AG04450 (cell line): ENCODE data around the gene NRROS. TPM values are rescaled to one million over a fixed set of nuclear protein-coding genes. Genes with fewer than 3 reads are reported as not detected.
"Not testable (repeated sequence)": the region's sequence is repeated elsewhere in the genome, so short reads cannot be mapped to it uniquely, and the experiment has no call there.

ENCODE experiments used
- CTCF ChIA-PET: fragments of 300-600, 350-600 bp; formaldehyde crosslinking; extraction: SDS; loops from one replicate; lab custom pipeline; 2022; ENCODE audit warnings: antibody characterized with exemption, inconsistent platforms; lab: Charles Lee
- POLR2A ChIA-PET: fragments of 350-600 bp; formaldehyde crosslinking; extraction: SDS; loops from one replicate; lab custom pipeline; 2021; ENCODE audit warnings: antibody characterized with exemption, inconsistent platforms; lab: Yijun Ruan, JAX
- DNase-seq: peaks from one replicate; pipeline ENCODE4 v3.0.0-alpha.2; 2011; ENCODE audit warnings: low read depth, low spot score
- H3K27ac ChIP-seq: one replicate; pipeline ENCODE4 v1.5.1; 2012; ENCODE audit warnings: low read depth, low read length, control low read depth
- H3K27me3 ChIP-seq: one replicate; pipeline ENCODE4 v1.6.0; 2012; ENCODE audit warnings: low read length; ENCODE audit not compliant: control insufficient read depth, insufficient read depth
- H3K4me3 ChIP-seq: 2 replicates; pipeline ENCODE4 v1.5.1; 2011; ENCODE audit warnings: mild to moderate bottlenecking, low read depth, low read length, control low read depth
- H3K9me3 ChIP-seq: 2 replicates; pipeline ENCODE4 v1.5.1; 2012; ENCODE audit warnings: low read length; ENCODE audit not compliant: control insufficient read depth, insufficient read depth
- polyA plus RNA-seq: library from polyadenylated mRNA; depleted of rRNA; stranded (reverse); fragments of >200 nt; gene quantifications from 2 replicates; pipeline ENCODE4 v1.2.3, GENCODE V29; 2011
- TF ChIP-seq, protein P1 (sequence below): IDR thresholded peaks from 2 replicates; pipeline ENCODE4 v1.5.1; 2011; ENCODE audit warnings: low read depth, low read length, control low read depth, inconsistent platforms

NRROS gene
- polyA plus RNA-seq, 1 experiment, result 0.11 TPM

DNA sequence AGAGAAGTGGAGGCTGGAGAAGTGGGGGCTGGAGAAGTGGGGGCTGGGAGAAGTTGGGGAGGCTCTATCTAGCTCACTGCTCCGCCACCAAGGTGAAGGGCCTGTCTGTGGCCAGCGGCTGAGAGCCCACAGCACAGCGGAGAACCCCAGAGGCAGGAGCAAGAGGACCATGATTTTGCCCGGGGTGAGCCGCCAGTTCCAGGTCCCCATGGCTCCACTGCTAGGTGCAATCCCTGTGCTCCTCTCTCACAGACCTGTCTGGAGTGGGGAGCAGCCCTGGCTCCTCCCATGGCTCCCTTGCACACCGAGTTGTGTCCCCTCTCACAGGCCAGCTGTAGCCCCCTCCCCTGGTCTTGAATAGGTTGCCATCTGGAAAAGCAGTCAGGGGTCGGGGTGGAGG is 4.7 kb upstream of the NRROS start:
- CTCF ChIA-PET, result interaction anchor here (1.0 kb wide), 1 partner anchor 26 kb away, joined by 4 read pairs; no protein-coding TSS in a partner anchor
- TF ChIP-seq, protein P1, sequence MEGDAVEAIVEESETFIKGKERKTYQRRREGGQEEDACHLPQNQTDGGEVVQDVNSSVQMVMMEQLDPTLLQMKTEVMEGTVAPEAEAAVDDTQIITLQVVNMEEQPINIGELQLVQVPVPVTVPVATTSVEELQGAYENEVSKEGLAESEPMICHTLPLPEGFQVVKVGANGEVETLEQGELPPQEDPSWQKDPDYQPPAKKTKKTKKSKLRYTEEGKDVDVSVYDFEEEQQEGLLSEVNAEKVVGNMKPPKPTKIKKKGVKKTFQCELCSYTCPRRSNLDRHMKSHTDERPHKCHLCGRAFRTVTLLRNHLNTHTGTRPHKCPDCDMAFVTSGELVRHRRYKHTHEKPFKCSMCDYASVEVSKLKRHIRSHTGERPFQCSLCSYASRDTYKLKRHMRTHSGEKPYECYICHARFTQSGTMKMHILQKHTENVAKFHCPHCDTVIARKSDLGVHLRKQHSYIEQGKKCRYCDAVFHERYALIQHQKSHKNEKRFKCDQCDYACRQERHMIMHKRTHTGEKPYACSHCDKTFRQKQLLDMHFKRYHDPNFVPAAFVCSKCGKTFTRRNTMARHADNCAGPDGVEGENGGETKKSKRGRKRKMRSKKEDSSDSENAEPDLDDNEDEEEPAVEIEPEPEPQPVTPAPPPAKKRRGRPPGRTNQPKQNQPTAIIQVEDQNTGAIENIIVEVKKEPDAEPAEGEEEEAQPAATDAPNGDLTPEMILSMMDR, result no peak
- POLR2A ChIA-PET, result no interaction called here

DNA sequence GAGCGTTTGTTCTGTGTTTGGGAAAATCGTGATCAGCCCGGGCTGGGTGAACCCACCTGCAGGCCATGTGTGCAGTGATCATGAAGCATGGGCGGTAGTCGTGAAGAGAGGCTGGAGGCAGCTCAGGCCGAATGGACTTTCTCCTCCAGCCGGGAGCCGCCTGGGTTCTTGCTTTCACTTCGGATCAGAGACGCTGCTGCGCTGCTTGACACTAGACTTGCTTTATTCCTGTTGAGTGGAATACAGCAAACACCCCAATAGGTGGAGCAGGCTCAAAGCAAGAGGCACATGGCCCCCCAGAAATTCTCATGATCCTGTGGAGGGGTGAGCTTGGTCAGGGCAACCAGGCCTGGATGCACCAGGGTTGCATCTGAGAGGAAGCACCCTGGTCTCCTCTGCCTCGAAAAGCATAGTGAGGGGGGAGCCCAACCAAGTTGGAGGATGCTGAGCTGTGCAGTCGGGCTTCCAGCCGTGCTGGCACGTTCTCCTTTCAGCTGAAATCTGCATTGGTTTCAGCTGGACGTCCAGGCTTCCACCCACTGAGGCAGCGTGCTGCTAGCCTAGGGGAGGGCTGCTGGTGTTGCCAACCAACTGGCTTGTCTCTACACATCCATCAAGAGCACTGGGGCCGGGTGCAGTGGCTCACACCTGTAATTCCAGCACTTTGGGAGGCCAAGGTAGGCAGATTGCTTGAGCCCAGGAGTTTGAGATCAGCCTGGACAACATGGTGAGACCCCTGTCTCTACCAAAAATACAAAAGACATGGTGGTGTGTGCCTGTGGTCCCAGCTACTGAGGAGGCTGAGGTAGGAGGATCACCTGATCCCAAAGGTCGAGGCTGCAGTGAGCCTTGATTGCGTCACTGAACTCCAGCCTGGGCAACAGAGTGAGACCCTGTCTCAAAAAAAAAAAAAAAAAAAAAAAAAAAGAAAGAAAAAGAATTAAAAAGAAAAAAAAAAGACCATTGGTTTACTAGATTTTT is 2.8 kb upstream of the NRROS start:
- Histone ChIP-seq H3K27ac (no peak overlapping the region), H3K27me3 (peaks cover 25% of the 10 kb centered on the region), H3K4me3 (no peak overlapping the region), H3K9me3 (no peaks in the 10 kb centered on the region; the same call in 1 of the 2 replicates)
- TF ChIP-seq, protein P1, result no peak
- ChIA-PET POLR2A (no interaction called here), CTCF (interaction anchor here (0.6 to 0.7 kb wide), 2 partner anchors 31 to 197 kb away, joined by 5 read pairs; no protein-coding TSS in a partner anchor)
- no peak for DNase-seq

More for the DNA sequence above, 4.7 kb upstream of the NRROS start:
- H3K4me3 ChIP-seq, result no peak overlapping the region
- H3K27me3 ChIP-seq, result peaks cover 18% of the 10 kb centered on the region
- no peak for DNase-seq
- H3K27ac ChIP-seq, result no peak overlapping the region
- H3K9me3 ChIP-seq, result no peaks in the 10 kb centered on the region; the same call in 1 of the 2 replicates

DNA sequence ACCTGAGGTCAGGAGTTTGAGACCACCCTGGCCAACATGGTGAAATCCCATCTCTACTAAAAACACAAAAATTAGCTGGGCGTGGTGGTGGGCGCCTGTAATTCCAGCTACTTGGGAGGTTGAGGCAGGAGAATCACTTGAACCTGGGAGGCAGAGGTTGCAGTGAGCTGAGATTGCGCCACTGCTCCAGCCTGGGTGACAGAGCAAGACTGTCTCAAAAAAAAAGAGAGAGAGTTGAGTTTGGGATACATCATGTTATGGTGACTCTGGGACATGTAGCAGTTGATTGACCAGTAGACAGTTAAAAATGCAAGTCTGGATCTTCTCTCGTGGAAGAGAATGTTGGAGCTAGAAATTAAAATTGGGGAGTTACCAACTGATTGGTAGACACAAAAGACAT is 1.6 kb upstream of the NRROS start:
- DNase-seq, H3K4me3 ChIP-seq, H3K9me3 ChIP-seq, H3K27ac ChIP-seq, POLR2A ChIA-PET: not testable (repeated sequence)
- peaks cover 28% of the 10 kb centered on the region for H3K27me3 ChIP-seq
- CTCF ChIA-PET, result interaction anchor here (0.8 to 1.1 kb wide), 2 partner anchors 47 to 109 kb away, joined by 3 to 4 read pairs; no protein-coding TSS in a partner anchor

DNA sequence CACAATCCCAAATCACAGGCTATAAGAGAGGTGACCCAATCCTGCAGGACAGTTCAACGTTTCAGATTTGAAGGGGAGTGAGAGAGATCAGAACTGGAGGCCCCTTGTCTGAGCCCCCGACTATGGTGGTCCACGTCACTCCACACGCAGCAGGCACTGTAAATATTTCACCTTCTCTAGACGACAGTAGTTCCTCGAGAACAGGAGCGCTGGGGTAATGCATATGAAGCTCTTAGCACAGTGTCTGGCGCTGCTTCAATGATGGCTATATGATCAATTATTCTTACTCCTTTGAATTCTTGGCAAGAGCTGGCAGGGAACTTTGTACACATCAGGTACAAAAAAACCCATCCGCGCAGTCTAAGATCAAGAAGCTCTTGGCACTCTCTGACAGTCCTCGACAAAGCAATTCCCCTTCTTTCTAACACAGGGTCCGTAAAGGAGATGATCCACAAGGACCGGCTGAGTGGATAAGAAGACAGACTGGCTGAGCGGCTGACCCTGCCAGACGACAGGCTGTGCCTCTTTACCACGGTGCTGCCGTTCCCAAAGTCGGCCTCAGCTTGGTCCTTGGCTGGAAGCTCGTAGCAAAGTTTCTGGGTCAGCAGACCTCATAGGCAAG is 522 bp upstream of the NRROS start:
- ChIA-PET POLR2A (no interaction called here), CTCF (interaction anchor here (0.5 to 1.1 kb wide), 4 partner anchors 10 to 46 kb away, joined by 3 to 5 read pairs (median 4); no protein-coding TSS in a partner anchor)
- no peak for DNase-seq
- H3K27ac ChIP-seq, result no peak overlapping the region
- H3K4me3 ChIP-seq, result peak overlapping the region; percentile 49
- H3K9me3 ChIP-seq, result no peaks in the 10 kb centered on the region
- TF ChIP-seq, protein P1, result no peak
- peaks cover 32% of the 10 kb centered on the region for H3K27me3 ChIP-seq

DNA sequence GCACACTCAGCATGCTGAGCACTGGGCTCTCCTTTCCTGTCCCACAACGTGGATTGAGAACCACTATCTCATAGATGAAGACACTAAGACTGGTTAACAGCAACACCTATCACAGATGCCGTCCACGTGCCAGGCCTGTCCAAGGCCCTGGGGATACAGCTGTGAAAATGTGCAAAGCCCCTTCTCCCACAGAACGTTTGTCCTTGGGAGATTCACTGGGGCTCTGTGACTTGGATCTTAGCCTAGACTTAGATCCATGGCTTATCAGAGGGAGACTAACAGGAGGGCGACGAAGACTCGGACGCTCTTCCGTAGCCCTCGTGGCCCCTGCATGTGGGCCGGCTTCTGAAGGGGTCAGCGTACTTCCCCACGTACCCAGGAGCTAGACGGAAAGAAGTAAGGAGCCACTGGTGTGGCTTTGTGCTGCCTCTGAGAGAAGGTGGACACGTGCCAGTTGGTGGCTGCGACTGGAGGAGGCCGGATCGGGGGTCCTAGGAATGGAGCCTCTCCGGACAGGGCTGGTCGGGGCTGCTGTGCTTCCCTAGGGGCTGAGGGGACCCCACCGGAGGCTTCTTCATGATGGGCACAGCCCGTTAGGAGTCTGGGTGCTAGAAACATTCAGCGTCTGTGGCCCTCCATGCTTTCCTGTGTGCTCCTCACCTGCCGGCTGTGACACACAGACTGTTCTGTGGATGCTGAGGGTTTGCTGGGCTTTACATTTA is 964 bp downstream of the NRROS start:
- H3K27me3 ChIP-seq, result peaks cover 34% of the 10 kb centered on the region
- H3K27ac ChIP-seq, result peak overlapping the region; percentile 2
- POLR2A ChIA-PET, result no interaction called here
- CTCF ChIA-PET, result interaction anchor here (1.3 kb wide), 1 partner anchor 44 kb away, joined by 3 read pairs; no protein-coding TSS in a partner anchor
- H3K4me3 ChIP-seq, result no peak overlapping the region
- H3K9me3 ChIP-seq, result no peaks in the 10 kb centered on the region
- TF ChIP-seq, protein P1, result no peak
- no peak for DNase-seq
